ENCODE results near the gene UPF2.
A peak's percentile ranks its signal among the peaks of the same experiment; 100 is the strongest.
"Not testable (repeated sequence)": the region's sequence is repeated elsewhere in the genome, so short reads cannot be mapped to it uniquely, and the experiment has no call there.

UPF2 gene

GRCh38 chr10:12042797-12043651 is at the start of gene UPF2:
UPF2 (minus strand) TSS chr10:12042809; CDS start chr10:12035423, 7,386 bp downstream.
- H3K27ac ChIP-seq (ENCODE audit: low read depth, low read length): peak within 1 kb of the TSS; percentile 94
- peak within 1 kb of the TSS; percentile 91 for H3K4me3 ChIP-seq (ENCODE audit: low read depth, low read length)
- H3K36me3 ChIP-seq (ENCODE audit: insufficient read depth, low read length): no peaks in the 10 kb centered on the region
- H3K79me2 ChIP-seq (ENCODE audit: control insufficient read depth, insufficient read depth, low read length, unreplicated experiment): peaks cover 42% of the 10 kb centered on the region
- H2AFZ ChIP-seq (ENCODE audit: low read length, unreplicated experiment): peak within 1 kb of the TSS; percentile 97
- no peaks in the 10 kb centered on the region for H3K27me3 ChIP-seq (ENCODE audit: insufficient read depth, low read length)
- peaks cover 10% of the 10 kb centered on the region for H3K4me1 ChIP-seq (ENCODE audit: control insufficient read depth, insufficient read depth, low read length, unreplicated experiment)

GRCh38 chr10:12091421-12091820 is 48.8 kb upstream of the UPF2 start:
- Histone ChIP-seq H3K27me3 (ENCODE audit: insufficient read depth, low read length) (no peaks in the 10 kb centered on the region), H3K36me3 (ENCODE audit: insufficient read depth, low read length) (peaks cover 9% of the 10 kb centered on the region), H3K27ac (ENCODE audit: low read depth, low read length) (no peak overlapping the region), H2AFZ (ENCODE audit: low read length, unreplicated experiment) (no peak overlapping the region), H3K79me2 (ENCODE audit: control insufficient read depth, insufficient read depth, low read length, unreplicated experiment) (no peaks in the 10 kb centered on the region), H3K4me3 (ENCODE audit: low read depth, low read length) (no peak overlapping the region), H3K4me1 (ENCODE audit: control insufficient read depth, insufficient read depth, low read length, unreplicated experiment) (no peaks in the 10 kb centered on the region)

GRCh38 chr10:12088919-12089318 is 46.3 kb upstream of the UPF2 start:
- H3K4me3 ChIP-seq (ENCODE audit: low read depth, low read length): no peak overlapping the region
- no peaks in the 10 kb centered on the region for H3K79me2 ChIP-seq (ENCODE audit: control insufficient read depth, insufficient read depth, low read length, unreplicated experiment)
- no peak overlapping the region for H2AFZ ChIP-seq (ENCODE audit: low read length, unreplicated experiment)
- H3K27me3 ChIP-seq (ENCODE audit: insufficient read depth, low read length): no peaks in the 10 kb centered on the region
- no peaks in the 10 kb centered on the region for H3K4me1 ChIP-seq (ENCODE audit: control insufficient read depth, insufficient read depth, low read length, unreplicated experiment)
- H3K27ac ChIP-seq (ENCODE audit: low read depth, low read length): no peak overlapping the region
- H3K36me3 ChIP-seq (ENCODE audit: insufficient read depth, low read length): peaks cover 9% of the 10 kb centered on the region

GRCh38 chr10:12081879-12082557 is 39.4 kb upstream of the UPF2 start:
- H3K4me3 ChIP-seq (ENCODE audit: low read depth, low read length): no peak overlapping the region
- no peak overlapping the region for H2AFZ ChIP-seq (ENCODE audit: low read length, unreplicated experiment)
- H3K4me1 ChIP-seq (ENCODE audit: control insufficient read depth, insufficient read depth, low read length, unreplicated experiment): peaks cover 10% of the 10 kb centered on the region
- H3K36me3 ChIP-seq (ENCODE audit: insufficient read depth, low read length): peaks cover 1% of the 10 kb centered on the region; the same call in 1 of the 2 replicates
- H3K27me3 ChIP-seq (ENCODE audit: insufficient read depth, low read length): no peaks in the 10 kb centered on the region
- H3K79me2 ChIP-seq (ENCODE audit: control insufficient read depth, insufficient read depth, low read length, unreplicated experiment): no peaks in the 10 kb centered on the region
- peak overlapping the region; percentile 12; the same call in 1 of the 2 replicates for H3K27ac ChIP-seq (ENCODE audit: low read depth, low read length)

GRCh38 chr10:12081470-12081869 is 38.9 kb upstream of the UPF2 start:
- H2AFZ ChIP-seq (ENCODE audit: low read length, unreplicated experiment): no peak overlapping the region
- H3K27me3 ChIP-seq (ENCODE audit: insufficient read depth, low read length): no peaks in the 10 kb centered on the region
- H3K79me2 ChIP-seq (ENCODE audit: control insufficient read depth, insufficient read depth, low read length, unreplicated experiment): no peaks in the 10 kb centered on the region
- H3K4me1 ChIP-seq (ENCODE audit: control insufficient read depth, insufficient read depth, low read length, unreplicated experiment): peaks cover 10% of the 10 kb centered on the region
- H3K36me3 ChIP-seq (ENCODE audit: insufficient read depth, low read length): no peaks in the 10 kb centered on the region
- H3K4me3 ChIP-seq (ENCODE audit: low read depth, low read length): no peak overlapping the region
- peak overlapping the region; percentile 12; the same call in 1 of the 2 replicates for H3K27ac ChIP-seq (ENCODE audit: low read depth, low read length)

- Histone ChIP-seq H3K79me2 (ENCODE audit: control insufficient read depth, insufficient read depth, low read length, unreplicated experiment) (no peaks in the 10 kb centered on the region), H3K4me1 (ENCODE audit: control insufficient read depth, insufficient read depth, low read length, unreplicated experiment) (peaks cover 10% of the 10 kb centered on the region), H3K27me3 (ENCODE audit: insufficient read depth, low read length) (no peaks in the 10 kb centered on the region), H2AFZ (ENCODE audit: low read length, unreplicated experiment) (no peak overlapping the region), H3K36me3 (ENCODE audit: insufficient read depth, low read length) (no peaks in the 10 kb centered on the region), H3K4me3 (ENCODE audit: low read depth, low read length) (no peak overlapping the region), H3K27ac (ENCODE audit: low read depth, low read length) (no peak overlapping the region)
Observed at GRCh38 chr10:12077580-12078180, 35.1 kb upstream of the UPF2 start.

GRCh38 chr10:12073526-12073925 is 30.9 kb upstream of the UPF2 start:
- Histone ChIP-seq H3K4me1 (ENCODE audit: control insufficient read depth, insufficient read depth, low read length, unreplicated experiment) (peaks cover 5% of the 10 kb centered on the region), H3K36me3 (ENCODE audit: insufficient read depth, low read length) (no peaks in the 10 kb centered on the region), H3K27ac (ENCODE audit: low read depth, low read length) (no peak overlapping the region), H3K4me3 (ENCODE audit: low read depth, low read length) (no peak overlapping the region), H3K27me3 (ENCODE audit: insufficient read depth, low read length) (no peaks in the 10 kb centered on the region), H2AFZ (ENCODE audit: low read length, unreplicated experiment) (no peak overlapping the region), H3K79me2 (ENCODE audit: control insufficient read depth, insufficient read depth, low read length, unreplicated experiment) (no peaks in the 10 kb centered on the region)

- H2AFZ ChIP-seq (ENCODE audit: low read length, unreplicated experiment); H3K36me3 ChIP-seq (ENCODE audit: insufficient read depth, low read length); H3K27ac ChIP-seq (ENCODE audit: low read depth, low read length); H3K79me2 ChIP-seq (ENCODE audit: control insufficient read depth, insufficient read depth, low read length, unreplicated experiment); H3K27me3 ChIP-seq (ENCODE audit: insufficient read depth, low read length); H3K4me3 ChIP-seq (ENCODE audit: low read depth, low read length): not testable (repeated sequence)
- peaks cover 12% of the 10 kb centered on the region for H3K4me1 ChIP-seq (ENCODE audit: control insufficient read depth, insufficient read depth, low read length, unreplicated experiment)
Observed at GRCh38 chr10:12071441-12071840, 28.8 kb upstream of the UPF2 start.

GRCh38 chr10:12068449-12069269 is 26.1 kb upstream of the UPF2 start, which contains the start of gene DHTKD1:
DHTKD1 (plus strand) TSS chr10:12068954; CDS start chr10:12069034, 80 bp downstream.
- Histone ChIP-seq H3K27me3 (ENCODE audit: insufficient read depth, low read length) (no peaks in the 10 kb centered on the region), H2AFZ (ENCODE audit: low read length, unreplicated experiment) (peak within 1 kb of the TSS; percentile 94), H3K79me2 (ENCODE audit: control insufficient read depth, insufficient read depth, low read length, unreplicated experiment) (no peaks in the 10 kb centered on the region), H3K4me1 (ENCODE audit: control insufficient read depth, insufficient read depth, low read length, unreplicated experiment) (peaks cover 12% of the 10 kb centered on the region), H3K4me3 (ENCODE audit: low read depth, low read length) (peak within 1 kb of the TSS; percentile 99), H3K27ac (ENCODE audit: low read depth, low read length) (peak within 1 kb of the TSS; percentile 55), H3K36me3 (ENCODE audit: insufficient read depth, low read length) (no peaks in the 10 kb centered on the region)

GRCh38 chr10:12067336-12067735 is 24.7 kb upstream of the UPF2 start:
- Histone ChIP-seq H3K27me3 (ENCODE audit: insufficient read depth, low read length) (no peaks in the 10 kb centered on the region), H3K79me2 (ENCODE audit: control insufficient read depth, insufficient read depth, low read length, unreplicated experiment) (no peaks in the 10 kb centered on the region), H3K27ac (ENCODE audit: low read depth, low read length) (peak overlapping the region; percentile 50; the same call in 1 of the 2 replicates), H2AFZ (ENCODE audit: low read length, unreplicated experiment) (peak overlapping the region; percentile 32), H3K36me3 (ENCODE audit: insufficient read depth, low read length) (no peaks in the 10 kb centered on the region), H3K4me3 (ENCODE audit: low read depth, low read length) (no peak overlapping the region), H3K4me1 (ENCODE audit: control insufficient read depth, insufficient read depth, low read length, unreplicated experiment) (peaks cover 12% of the 10 kb centered on the region)
